Measurements from ENCODE around the gene PHPT1. TPM values are rescaled to one million over a fixed set of nuclear protein-coding genes. Genes with fewer than 3 reads are reported as not detected.

PHPT1 gene
- total and polyA plus RNA-seq, 2 of the 13 experiments (the other 11 are each of a cell fraction or from before 2014, with no cell fraction given) = 189 to 192 TPM

DNA sequence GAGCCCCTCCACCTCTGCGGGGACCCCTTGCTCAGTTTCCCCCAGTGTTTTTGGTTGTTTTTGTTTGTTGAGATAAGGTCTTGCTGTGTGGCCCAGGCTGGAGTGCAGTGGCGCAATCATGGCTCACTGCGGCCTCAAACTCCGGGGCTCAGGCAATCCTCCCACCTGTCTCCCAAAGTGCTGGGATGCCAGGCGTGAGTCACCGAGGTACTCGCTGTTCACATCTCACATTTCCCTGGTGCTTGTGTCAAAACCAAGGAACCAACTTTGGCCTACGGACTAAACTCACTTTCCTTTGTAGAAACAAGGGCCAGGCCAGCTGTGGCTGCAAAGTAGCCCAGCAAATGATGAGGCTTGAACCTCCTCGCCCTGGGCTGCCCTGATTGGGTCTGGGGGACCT lies 16.6 kb upstream of the PHPT1 start:
- H3K79me2 ChIP-seq (ENCODE audit: insufficient read depth, low read length) = no peaks in the 10 kb centered on the region
- H3K9me3 ChIP-seq (ENCODE audit: low read length) = no peaks in the 10 kb centered on the region
- TF ChIP-seq IRX3 (CRISPR knock-in tag; IDR thresholded peaks at IDR 0.05; ENCODE audit: borderline replicate concordance, low read depth) (no peak), CCAR2 (optimal IDR thresholded peaks at IDR 0.05; ENCODE audit: low read depth, low read length) (no peak), HIVEP1 (CRISPR knock-in tag; IDR thresholded peaks at IDR 0.05) (no peak), ZNF672 (CRISPR knock-in tag; IDR thresholded peaks at IDR 0.05) (no peak), NFE2 (CRISPR knock-in tag; IDR thresholded peaks at IDR 0.05) (no peak), HNRNPH1 (optimal IDR thresholded peaks at IDR 0.05; ENCODE audit: low read depth, low read length) (no peak), GZF1 (CRISPR knock-in tag; IDR thresholded peaks at IDR 0.05) (no peak), FOXP1 (IDR thresholded peaks at IDR 0.05) (no peak), FOXP1 (CRISPR knock-in tag; IDR thresholded peaks at IDR 0.05) (no peak), ZNF225 (CRISPR knock-in tag; IDR thresholded peaks at IDR 0.05) (no peak), ERF (CRISPR knock-in tag; IDR thresholded peaks at IDR 0.05) (no peak), CCDC6 (CRISPR knock-in tag; IDR thresholded peaks at IDR 0.05) (no peak), STAT5B (CRISPR knock-in tag; IDR thresholded peaks at IDR 0.05) (no peak), TOE1 (CRISPR knock-in tag; IDR thresholded peaks at IDR 0.05) (no peak)
- TF ChIP-seq, protein P1, sequence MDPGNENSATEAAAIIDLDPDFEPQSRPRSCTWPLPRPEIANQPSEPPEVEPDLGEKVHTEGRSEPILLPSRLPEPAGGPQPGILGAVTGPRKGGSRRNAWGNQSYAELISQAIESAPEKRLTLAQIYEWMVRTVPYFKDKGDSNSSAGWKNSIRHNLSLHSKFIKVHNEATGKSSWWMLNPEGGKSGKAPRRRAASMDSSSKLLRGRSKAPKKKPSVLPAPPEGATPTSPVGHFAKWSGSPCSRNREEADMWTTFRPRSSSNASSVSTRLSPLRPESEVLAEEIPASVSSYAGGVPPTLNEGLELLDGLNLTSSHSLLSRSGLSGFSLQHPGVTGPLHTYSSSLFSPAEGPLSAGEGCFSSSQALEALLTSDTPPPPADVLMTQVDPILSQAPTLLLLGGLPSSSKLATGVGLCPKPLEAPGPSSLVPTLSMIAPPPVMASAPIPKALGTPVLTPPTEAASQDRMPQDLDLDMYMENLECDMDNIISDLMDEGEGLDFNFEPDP (CRISPR knock-in tag; conservative IDR thresholded peaks at IDR 0.05) = no peak
- TF ChIP-seq, protein P2, sequence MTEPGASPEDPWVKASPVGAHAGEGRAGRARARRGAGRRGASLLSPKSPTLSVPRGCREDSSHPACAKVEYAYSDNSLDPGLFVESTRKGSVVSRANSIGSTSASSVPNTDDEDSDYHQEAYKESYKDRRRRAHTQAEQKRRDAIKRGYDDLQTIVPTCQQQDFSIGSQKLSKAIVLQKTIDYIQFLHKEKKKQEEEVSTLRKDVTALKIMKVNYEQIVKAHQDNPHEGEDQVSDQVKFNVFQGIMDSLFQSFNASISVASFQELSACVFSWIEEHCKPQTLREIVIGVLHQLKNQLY (CRISPR knock-in tag; IDR thresholded peaks at IDR 0.05) = no peak
- TF ChIP-seq, protein P3, sequence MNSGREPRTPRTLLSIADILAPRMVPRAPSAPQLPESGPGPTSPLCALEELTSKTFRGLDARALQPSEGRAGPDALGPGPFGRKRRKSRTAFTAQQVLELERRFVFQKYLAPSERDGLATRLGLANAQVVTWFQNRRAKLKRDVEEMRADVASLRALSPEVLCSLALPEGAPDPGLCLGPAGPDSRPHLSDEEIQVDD (CRISPR knock-in tag; IDR thresholded peaks at IDR 0.05; ENCODE audit: borderline replicate concordance) = no peak
- H2AFZ ChIP-seq (ENCODE audit: low read length) = no peak overlapping the region
- in situ Hi-C loops (cut with HindIII; ENCODE audit: extremely low pct_ligation_motif_present, low pct_unique_long_range_greater_than_20kb) (no loop called here), intact Hi-C loops (cut with micrococcal nuclease; ENCODE audit: unreplicated experiment) (no loop called here)
- H3K4me3 ChIP-seq (replicated peaks in 1 of 3; ENCODE audit: insufficient read depth in 1 of 3, low read depth in 2 of 3, low read length in 3 of 3) = no peak overlapping the region
- POLR2A ChIA-PET = no interaction called here
- no peaks in the 10 kb centered on the region for H3K27me3 ChIP-seq (ENCODE audit: control insufficient read depth in 1 of 2, insufficient read depth in 2 of 2, low read length in 2 of 2)
- FAIRE-seq (no peak), ATAC-seq (no peak), DNase-seq (ENCODE audit: low spot score) (no peak)
- no peak overlapping the region for H3K9ac ChIP-seq (ENCODE audit: insufficient read depth, low read depth, low read length)
- no peak overlapping the region for H3K27ac ChIP-seq (ENCODE audit: extremely low read length, insufficient read depth, low read length)
- 95% methylated on average over 8 of the region's 9 CpGs for WGBS (ENCODE audit: low lambda C conversion rate)
- H4K20me1 ChIP-seq (ENCODE audit: insufficient read depth, low read length) = no peaks in the 10 kb centered on the region
- peaks cover 31 to 50% of the 10 kb centered on the region in 2 experiments for H3K36me3 ChIP-seq (replicated peaks in 1 of 2; ENCODE audit: control insufficient read depth in 1 of 2, insufficient read depth in 2 of 2, low read length in 2 of 2)
- no peaks in the 10 kb centered on the region for H3K4me1 ChIP-seq (ENCODE audit: insufficient read depth, low read length)
- H3K4me2 ChIP-seq (ENCODE audit: low read depth, low read length) = no peak overlapping the region
- no TSS peak for BruUV-seq (replicated peaks)
- CTCF ChIA-PET (ENCODE audit: low intra/inter-chr PET ratio, low total read pairs) = no interaction called here

Measured in HepG2 (cell line).